Esophagus muscularis mucosa (tissue), 4 donors: ENCODE measurements around the gene DENND1C.
A peak's percentile ranks its signal among the peaks of the same experiment; 100 is the strongest.

Experiments used
- EP300 ChIP-seq: sonication (generic); formaldehyde crosslinking; IDR thresholded peaks from one replicate; pipeline ENCODE4 v1.6.1; 2017; ENCODE audit warnings: antibody characterized with exemption
- POLR2A ChIP-seq: fragments of 450-650 bp; IDR thresholded peaks from one replicate; pipeline ENCODE4 v1.6.1; 2017; ENCODE audit warnings: antibody characterized with exemption, moderate library complexity, mild to moderate bottlenecking, low read depth
- POLR2AphosphoS5 ChIP-seq, 2 donors: sonication (generic); formaldehyde crosslinking; IDR thresholded peaks; one replicate each; pipeline ENCODE4 v1.6.1; 2017; ENCODE audit warnings: antibody characterized with exemption in 2 of 2
- TF ChIP-seq, protein P1 (sequence below), 3 experiments: fragments of 200-600 bp in 2 of 3; fragments of 450-650 bp in 1 of 3; sonication (generic) in 2 of 3; IDR thresholded peaks; one replicate each; pipeline ENCODE4 v1.5.1; 2017 to 2019; ENCODE audit warnings: antibody characterized with exemption in 3 of 3, mild to moderate bottlenecking in 2 of 3, moderate library complexity in 1 of 3

DNA sequence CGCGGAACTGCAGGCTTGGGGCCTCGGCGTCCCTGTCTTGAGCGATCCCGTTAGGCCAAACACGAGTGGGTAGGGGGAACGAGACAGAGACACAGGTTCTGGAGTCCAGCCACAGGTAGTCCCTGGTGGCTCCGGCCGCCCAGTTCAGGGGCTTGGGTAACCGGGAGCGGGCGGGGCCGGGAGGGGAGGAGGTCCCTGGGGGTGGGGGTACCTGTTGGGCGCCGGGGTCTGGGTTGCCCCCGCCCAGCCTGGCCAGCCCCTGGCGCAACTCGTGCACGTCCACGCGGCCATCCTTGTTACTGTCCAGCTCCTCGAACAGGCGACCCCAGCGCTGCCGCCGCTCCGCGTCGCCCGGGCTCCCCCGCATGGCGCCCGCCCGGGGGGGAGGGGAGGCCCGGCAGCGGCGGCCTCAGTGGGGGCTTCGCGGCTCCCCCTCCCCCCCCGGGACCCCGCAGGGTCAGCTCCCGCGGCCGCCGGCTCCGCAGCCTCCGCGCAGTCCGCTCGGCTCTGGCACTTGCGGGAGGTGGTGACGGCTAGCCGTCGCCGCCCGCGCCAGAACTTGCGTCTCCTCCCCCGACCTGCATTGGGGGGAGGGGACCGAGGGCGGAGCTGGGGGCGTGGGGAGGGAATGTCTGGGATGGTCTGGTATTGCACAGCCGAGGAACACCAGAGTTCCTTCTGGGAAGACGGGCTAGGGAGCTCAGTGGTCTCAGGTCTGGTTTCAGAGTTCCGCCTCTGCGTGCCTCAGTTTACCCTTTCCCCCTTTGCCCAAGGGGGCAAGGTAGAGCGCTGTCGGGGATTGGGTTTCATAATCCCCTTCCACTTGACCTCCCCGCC is 22.1 kb downstream of the DENND1C start, which contains the start of gene SLC25A23:
- TF ChIP-seq, protein P1, sequence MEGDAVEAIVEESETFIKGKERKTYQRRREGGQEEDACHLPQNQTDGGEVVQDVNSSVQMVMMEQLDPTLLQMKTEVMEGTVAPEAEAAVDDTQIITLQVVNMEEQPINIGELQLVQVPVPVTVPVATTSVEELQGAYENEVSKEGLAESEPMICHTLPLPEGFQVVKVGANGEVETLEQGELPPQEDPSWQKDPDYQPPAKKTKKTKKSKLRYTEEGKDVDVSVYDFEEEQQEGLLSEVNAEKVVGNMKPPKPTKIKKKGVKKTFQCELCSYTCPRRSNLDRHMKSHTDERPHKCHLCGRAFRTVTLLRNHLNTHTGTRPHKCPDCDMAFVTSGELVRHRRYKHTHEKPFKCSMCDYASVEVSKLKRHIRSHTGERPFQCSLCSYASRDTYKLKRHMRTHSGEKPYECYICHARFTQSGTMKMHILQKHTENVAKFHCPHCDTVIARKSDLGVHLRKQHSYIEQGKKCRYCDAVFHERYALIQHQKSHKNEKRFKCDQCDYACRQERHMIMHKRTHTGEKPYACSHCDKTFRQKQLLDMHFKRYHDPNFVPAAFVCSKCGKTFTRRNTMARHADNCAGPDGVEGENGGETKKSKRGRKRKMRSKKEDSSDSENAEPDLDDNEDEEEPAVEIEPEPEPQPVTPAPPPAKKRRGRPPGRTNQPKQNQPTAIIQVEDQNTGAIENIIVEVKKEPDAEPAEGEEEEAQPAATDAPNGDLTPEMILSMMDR (IDR thresholded peaks at IDR 0.05) = no peak
- peak in 1 of 2 donors; percentile 72 for TF ChIP-seq POLR2AphosphoS5 (IDR thresholded peaks at IDR 0.05)
- TF ChIP-seq POLR2A = no peak
- TF ChIP-seq EP300 = no peak
